Measurements from ENCODE around the gene EPB41L2. TPM values are rescaled to one million over a fixed set of nuclear protein-coding genes. Genes with fewer than 3 reads are reported as not detected.

Gene EPB41L2
- total RNA-seq, 1 experiment from 2014 or later, result 199 TPM

DNA sequence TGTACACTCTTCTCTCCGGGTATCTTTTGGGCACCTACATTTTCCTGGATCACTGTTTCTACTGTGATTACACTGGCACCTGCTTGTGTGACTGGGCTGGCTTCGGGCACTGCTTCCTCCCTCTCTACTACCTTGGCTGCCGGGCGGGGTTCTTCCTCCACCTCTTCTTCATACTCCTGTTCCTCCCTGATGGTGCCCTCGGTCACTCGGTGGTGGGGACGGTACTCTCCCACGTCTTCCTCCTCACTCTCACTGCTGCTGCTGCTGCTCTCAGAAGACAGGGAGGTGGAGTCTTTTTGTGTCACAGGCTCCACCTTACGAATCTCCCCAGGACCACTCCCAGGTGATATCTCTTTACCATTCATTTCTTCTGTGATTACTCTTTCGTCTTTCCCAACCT, 193.4 kb downstream of the EPB41L2 start:
- TF ChIP-seq TCF7L2 (IDR thresholded peaks at IDR 0.05; ENCODE audit: low read depth, low read length), result no peak
- TF ChIP-seq SIN3A (IDR thresholded peaks at IDR 0.05; ENCODE audit: borderline replicate concordance, insufficient read depth, low read depth, low read length), result no peak
- TF ChIP-seq, protein P1, sequence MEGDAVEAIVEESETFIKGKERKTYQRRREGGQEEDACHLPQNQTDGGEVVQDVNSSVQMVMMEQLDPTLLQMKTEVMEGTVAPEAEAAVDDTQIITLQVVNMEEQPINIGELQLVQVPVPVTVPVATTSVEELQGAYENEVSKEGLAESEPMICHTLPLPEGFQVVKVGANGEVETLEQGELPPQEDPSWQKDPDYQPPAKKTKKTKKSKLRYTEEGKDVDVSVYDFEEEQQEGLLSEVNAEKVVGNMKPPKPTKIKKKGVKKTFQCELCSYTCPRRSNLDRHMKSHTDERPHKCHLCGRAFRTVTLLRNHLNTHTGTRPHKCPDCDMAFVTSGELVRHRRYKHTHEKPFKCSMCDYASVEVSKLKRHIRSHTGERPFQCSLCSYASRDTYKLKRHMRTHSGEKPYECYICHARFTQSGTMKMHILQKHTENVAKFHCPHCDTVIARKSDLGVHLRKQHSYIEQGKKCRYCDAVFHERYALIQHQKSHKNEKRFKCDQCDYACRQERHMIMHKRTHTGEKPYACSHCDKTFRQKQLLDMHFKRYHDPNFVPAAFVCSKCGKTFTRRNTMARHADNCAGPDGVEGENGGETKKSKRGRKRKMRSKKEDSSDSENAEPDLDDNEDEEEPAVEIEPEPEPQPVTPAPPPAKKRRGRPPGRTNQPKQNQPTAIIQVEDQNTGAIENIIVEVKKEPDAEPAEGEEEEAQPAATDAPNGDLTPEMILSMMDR (IDR thresholded peaks at IDR 0.05), result no peak
- TF ChIP-seq, protein P2, sequence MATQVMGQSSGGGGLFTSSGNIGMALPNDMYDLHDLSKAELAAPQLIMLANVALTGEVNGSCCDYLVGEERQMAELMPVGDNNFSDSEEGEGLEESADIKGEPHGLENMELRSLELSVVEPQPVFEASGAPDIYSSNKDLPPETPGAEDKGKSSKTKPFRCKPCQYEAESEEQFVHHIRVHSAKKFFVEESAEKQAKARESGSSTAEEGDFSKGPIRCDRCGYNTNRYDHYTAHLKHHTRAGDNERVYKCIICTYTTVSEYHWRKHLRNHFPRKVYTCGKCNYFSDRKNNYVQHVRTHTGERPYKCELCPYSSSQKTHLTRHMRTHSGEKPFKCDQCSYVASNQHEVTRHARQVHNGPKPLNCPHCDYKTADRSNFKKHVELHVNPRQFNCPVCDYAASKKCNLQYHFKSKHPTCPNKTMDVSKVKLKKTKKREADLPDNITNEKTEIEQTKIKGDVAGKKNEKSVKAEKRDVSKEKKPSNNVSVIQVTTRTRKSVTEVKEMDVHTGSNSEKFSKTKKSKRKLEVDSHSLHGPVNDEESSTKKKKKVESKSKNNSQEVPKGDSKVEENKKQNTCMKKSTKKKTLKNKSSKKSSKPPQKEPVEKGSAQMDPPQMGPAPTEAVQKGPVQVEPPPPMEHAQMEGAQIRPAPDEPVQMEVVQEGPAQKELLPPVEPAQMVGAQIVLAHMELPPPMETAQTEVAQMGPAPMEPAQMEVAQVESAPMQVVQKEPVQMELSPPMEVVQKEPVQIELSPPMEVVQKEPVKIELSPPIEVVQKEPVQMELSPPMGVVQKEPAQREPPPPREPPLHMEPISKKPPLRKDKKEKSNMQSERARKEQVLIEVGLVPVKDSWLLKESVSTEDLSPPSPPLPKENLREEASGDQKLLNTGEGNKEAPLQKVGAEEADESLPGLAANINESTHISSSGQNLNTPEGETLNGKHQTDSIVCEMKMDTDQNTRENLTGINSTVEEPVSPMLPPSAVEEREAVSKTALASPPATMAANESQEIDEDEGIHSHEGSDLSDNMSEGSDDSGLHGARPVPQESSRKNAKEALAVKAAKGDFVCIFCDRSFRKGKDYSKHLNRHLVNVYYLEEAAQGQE (IDR thresholded peaks at IDR 0.05; ENCODE audit: insufficient read depth in 1 of 2, low read depth in 2 of 2, low read length in 1 of 2), result no peak
- no peak for TF ChIP-seq POLR2AphosphoS5 (IDR thresholded peaks at IDR 0.05; ENCODE audit: low read depth, low read length)
- ATAC-seq (no peak), DNase-seq (ENCODE audit: low read depth, low spot score) (no peak)
- Histone ChIP-seq H3K27me3 (ENCODE audit: control insufficient read depth, insufficient read depth, low read length) (no peaks in the 10 kb centered on the region), H3K27ac (ENCODE audit: low read length) (no peak overlapping the region), H3K4me1 (ENCODE audit: control insufficient read depth, insufficient read depth, low read length) (no peaks in the 10 kb centered on the region), H3K4me3 (ENCODE audit: low read depth in 2 of 2, low read length in 2 of 2) (no peak overlapping the region), H3K36me3 (ENCODE audit: control insufficient read depth, insufficient read depth, low read length) (peaks cover 16% of the 10 kb centered on the region), H3K9me3 (ENCODE audit: control insufficient read depth, insufficient read depth, low read depth, low read length) (no peaks in the 10 kb centered on the region)
- ChIA-PET CTCF (no interaction called here), POLR2A (no interaction called here)
- TSS peak; percentile 98 for BruUV-seq (replicated peaks)
- in situ Hi-C loops (cut with HindIII; ENCODE audit: low pct_unique_long_range_greater_than_20kb, low sequenced_read_pairs), result no loop called here
- intact Hi-C loops (cut with micrococcal nuclease; ENCODE audit: unreplicated experiment), result loop anchor here (5.0 to 10.0 kb wide), 2 partner anchors 547 to 755 kb away; partner anchors contain the start of gene MED23

DNA sequence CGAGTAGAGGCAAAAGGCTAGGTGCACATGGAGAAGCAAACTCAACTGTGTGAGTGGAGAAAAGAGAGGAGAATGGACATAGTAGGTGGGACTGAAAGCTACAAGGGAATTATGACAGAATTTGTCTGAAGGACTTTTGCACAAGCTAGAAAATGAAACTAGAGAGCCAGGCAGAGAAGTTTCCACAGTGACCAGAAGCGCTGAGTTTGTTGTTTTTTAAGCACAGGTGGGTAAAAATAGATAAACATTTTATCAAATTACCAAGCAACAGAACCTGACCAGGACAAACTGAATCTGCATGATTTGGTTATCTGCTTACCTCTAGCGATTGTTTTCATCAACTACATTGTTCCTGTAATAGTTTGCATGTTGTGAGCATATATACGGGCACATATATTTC, 197.3 kb downstream of the EPB41L2 start:
- peaks cover 20% of the 10 kb centered on the region for H3K36me3 ChIP-seq (ENCODE audit: control insufficient read depth, insufficient read depth, low read length)
- no peaks in the 10 kb centered on the region for H3K9me3 ChIP-seq (ENCODE audit: control insufficient read depth, insufficient read depth, low read depth, low read length)
- TF ChIP-seq SIN3A (IDR thresholded peaks at IDR 0.05; ENCODE audit: borderline replicate concordance, insufficient read depth, low read depth, low read length), result no peak
- TF ChIP-seq POLR2AphosphoS5 (IDR thresholded peaks at IDR 0.05; ENCODE audit: low read depth, low read length), result no peak
- TF ChIP-seq TCF7L2 (IDR thresholded peaks at IDR 0.05; ENCODE audit: low read depth, low read length), result no peak
- TF ChIP-seq, protein P2 (IDR thresholded peaks at IDR 0.05; ENCODE audit: insufficient read depth in 1 of 2, low read depth in 2 of 2, low read length in 1 of 2), result no peak
- TF ChIP-seq, protein P1 (IDR thresholded peaks at IDR 0.05), result no peak
- H3K27me3 ChIP-seq (ENCODE audit: control insufficient read depth, insufficient read depth, low read length), result no peaks in the 10 kb centered on the region
- DNase-seq (ENCODE audit: low read depth, low spot score) (no peak), ATAC-seq (no peak)
- ChIA-PET CTCF (no interaction called here), POLR2A (no interaction called here)
- no peak overlapping the region for H3K27ac ChIP-seq (ENCODE audit: low read length)
- no peak overlapping the region for H3K4me3 ChIP-seq (ENCODE audit: low read depth in 2 of 2, low read length in 2 of 2)
- no peaks in the 10 kb centered on the region for H3K4me1 ChIP-seq (ENCODE audit: control insufficient read depth, insufficient read depth, low read length)
- no TSS peak for BruUV-seq (replicated peaks)
- intact Hi-C loops (cut with micrococcal nuclease; ENCODE audit: unreplicated experiment), result no loop called here
- in situ Hi-C loops (cut with HindIII; ENCODE audit: low pct_unique_long_range_greater_than_20kb, low sequenced_read_pairs), result no loop called here
